ENCODE results near the gene ZSWIM5.

- no peak for TF ChIP-seq REST (IDR thresholded peaks at IDR 0.05; ENCODE audit: insufficient read depth in 1 of 2, low read depth in 2 of 2, low read length in 2 of 2)
- TF ChIP-seq POLR2AphosphoS5 (IDR thresholded peaks at IDR 0.05; ENCODE audit: low read depth, low read length) = no peak
- no peak for TF ChIP-seq TAF1 (IDR thresholded peaks at IDR 0.05; ENCODE audit: borderline replicate concordance, insufficient read depth, low read length)
Observed at GRCh38 chr1:45112661-45113060, 93.7 kb downstream of the ZSWIM5 start.

Data from PFSK-1 (cell line).